Lower leg skin (tissue), 4 donors: ENCODE measurements around the gene WNT9B. TPM values are rescaled to one million over a fixed set of nuclear protein-coding genes. Genes with fewer than 3 reads are reported as not detected.

Experiments
- DNase-seq, 2 donors: peaks; one replicate each; pipeline ENCODE4 v3.0.0-alpha.2; 2019; ENCODE audit warnings: low spot score in 2 of 2
- H3K4me3 ChIP-seq: fragments of 200-600 bp; sonication (generic); 2 replicates; pipeline ENCODE4 v1.5.1; 2017; ENCODE audit warnings: mild to moderate bottlenecking, low read depth; ENCODE audit not compliant: poor library complexity, severe bottlenecking
- CTCF ChIP-seq, 3 donors: fragments of 450-650 bp; IDR thresholded peaks; one replicate each; pipeline ENCODE4 v1.5.1; 2016; ENCODE audit warnings: antibody characterized with exemption in 3 of 3, mild to moderate bottlenecking in 3 of 3, moderate library complexity in 2 of 3
- POLR2A ChIP-seq, 2 donors: fragments of 450-650 bp; IDR thresholded peaks; one replicate each; pipeline ENCODE4 v1.6.1; 2016 to 2017; ENCODE audit warnings: antibody characterized with exemption in 2 of 2, mild to moderate bottlenecking in 1 of 2, moderate library complexity in 1 of 2
- WGBS, 2 donors: methylation state at CpG; one replicate each; pipeline ENCODE4 v1.1.5; 2018; 5-methylcytosine and 5-hydroxymethylcytosine counted together
- intact Hi-C: fragments of 100-400 bp; cut with DNase I; formaldehyde crosslinking; loops from one replicate; pipeline ENCODE4 v1.15.0; 2023; ENCODE audit warnings: low total_unique reads
- total RNA-seq, 4 donors: library from RNA; depleted of rRNA; stranded (reverse); fragments of >200 nt; gene quantifications; one replicate each; pipeline ENCODE4 v1.1.0, GENCODE V29; 2016

The WNT9B gene
- total RNA-seq, 4 donors from 2014 or later = 0.75 to 1.1 (median 0.86) TPM

GRCh38 chr17:46865100-46865499, 13.7 kb downstream of the WNT9B start:
- intact Hi-C loops = no loop called here
- DNase-seq = no peak
- TF ChIP-seq POLR2A (IDR thresholded peaks at IDR 0.05) = no peak
- no peak for TF ChIP-seq CTCF (IDR thresholded peaks at IDR 0.05)
- no peak overlapping the region for H3K4me3 ChIP-seq
- 41 to 51% methylated on average over 6 to 8 of the region's 8 CpGs for whole genome bisulfite sequencing, 2 donors

- no peak for TF ChIP-seq CTCF (IDR thresholded peaks at IDR 0.05)
- no peak for TF ChIP-seq POLR2A (IDR thresholded peaks at IDR 0.05)
- intact Hi-C loops = no loop called here
- no peak overlapping the region for H3K4me3 ChIP-seq
- DNase-seq = no peak
- 50 to 65% methylated on average over 8 of the region's 8 CpGs for WGBS, 2 donors
Observed at GRCh38 chr17:46866325-46866724, 14.9 kb downstream of the WNT9B start.

GRCh38 chr17:46866747-46867146, 15.4 kb downstream of the WNT9B start:
- intact Hi-C loops = no loop called here
- TF ChIP-seq POLR2A (IDR thresholded peaks at IDR 0.05) (no peak), CTCF (IDR thresholded peaks at IDR 0.05) (no peak)
- no peak for DNase-seq
- no peak overlapping the region for H3K4me3 ChIP-seq

- H3K4me3 ChIP-seq = no peak overlapping the region
- 79 to 83% methylated on average over 6 of the region's 6 CpGs for WGBS, 2 donors
- intact Hi-C loops = no loop called here
- TF ChIP-seq POLR2A (IDR thresholded peaks at IDR 0.05) = no peak
- DNase-seq = no peak
Observed at GRCh38 chr17:46868689-46869187, 17.4 kb downstream of the WNT9B start.

- WGBS, 2 donors = 61 to 70% methylated on average over 7 of the region's 7 CpGs
- DNase-seq = no peak
- no peak for TF ChIP-seq CTCF (IDR thresholded peaks at IDR 0.05)
- no peak for TF ChIP-seq POLR2A (IDR thresholded peaks at IDR 0.05)
- intact Hi-C loops = no loop called here
- H3K4me3 ChIP-seq = no peak overlapping the region
Observed at GRCh38 chr17:46869296-46869695, 17.9 kb downstream of the WNT9B start.

- no peak for TF ChIP-seq CTCF (IDR thresholded peaks at IDR 0.05)
- TF ChIP-seq POLR2A (IDR thresholded peaks at IDR 0.05) = no peak
- intact Hi-C loops = no loop called here
- no peak overlapping the region for H3K4me3 ChIP-seq
- 88 to 89% methylated on average over 9 of the region's 9 CpGs for WGBS, 2 donors
- DNase-seq = no peak
Observed at GRCh38 chr17:46869975-46870803, 18.8 kb downstream of the WNT9B start.
